Kidney glomerular epithelial cell (primary cell): ENCODE results near the gene PALM.
"Not testable (repeated sequence)": the region's sequence is repeated elsewhere in the genome, so short reads cannot be mapped to it uniquely, and the experiment has no call there.

ENCODE experiments used
- DNase-seq: peaks from one replicate; lab custom pipeline; 2025; lab: John Stamatoyannopoulos, UW

Gene PALM

DNA sequence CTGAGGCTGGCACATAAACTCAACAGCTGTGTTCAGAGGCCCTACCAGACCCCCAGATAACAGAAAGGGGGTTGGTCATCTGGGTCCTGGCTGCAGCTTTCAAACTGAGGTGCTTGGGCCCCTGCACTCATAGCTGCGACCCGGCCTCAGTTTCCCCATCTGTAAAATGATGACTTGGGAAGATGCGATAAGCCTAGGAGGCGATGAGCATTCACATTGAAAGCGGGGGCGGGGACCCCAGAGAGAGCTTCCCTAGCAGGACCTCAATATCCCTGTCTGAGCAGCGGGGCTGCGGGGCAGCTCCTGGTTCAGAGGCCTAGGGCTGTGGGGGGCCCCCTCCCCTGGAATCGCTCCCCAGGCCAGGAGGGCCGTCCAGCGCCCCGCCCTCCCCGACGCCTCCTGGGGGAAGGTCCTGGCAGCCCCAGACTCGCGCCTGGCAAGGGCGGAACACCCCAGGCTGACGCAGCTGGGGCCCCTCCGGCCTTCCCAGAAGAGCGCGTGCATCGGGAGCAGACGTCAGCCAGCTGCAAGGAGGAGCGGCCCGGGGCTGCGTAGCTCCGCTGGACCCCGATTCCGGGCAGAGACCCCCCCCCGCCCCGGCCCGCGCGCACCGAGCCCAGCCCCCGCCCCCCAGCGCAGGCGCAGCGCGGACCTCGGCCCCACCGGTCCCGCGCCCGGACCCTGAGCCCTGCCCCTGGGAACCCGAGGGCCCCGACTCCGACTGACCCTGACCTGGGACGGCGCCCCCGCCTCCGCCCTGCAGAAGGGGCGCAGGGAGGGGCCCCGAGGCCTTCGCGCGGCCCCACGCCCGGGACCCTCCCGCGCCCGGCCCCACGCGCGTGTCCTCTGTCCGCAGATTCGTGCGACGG, 29.1 kb upstream of the PALM start:
- DNase-seq: no peak

DNA sequence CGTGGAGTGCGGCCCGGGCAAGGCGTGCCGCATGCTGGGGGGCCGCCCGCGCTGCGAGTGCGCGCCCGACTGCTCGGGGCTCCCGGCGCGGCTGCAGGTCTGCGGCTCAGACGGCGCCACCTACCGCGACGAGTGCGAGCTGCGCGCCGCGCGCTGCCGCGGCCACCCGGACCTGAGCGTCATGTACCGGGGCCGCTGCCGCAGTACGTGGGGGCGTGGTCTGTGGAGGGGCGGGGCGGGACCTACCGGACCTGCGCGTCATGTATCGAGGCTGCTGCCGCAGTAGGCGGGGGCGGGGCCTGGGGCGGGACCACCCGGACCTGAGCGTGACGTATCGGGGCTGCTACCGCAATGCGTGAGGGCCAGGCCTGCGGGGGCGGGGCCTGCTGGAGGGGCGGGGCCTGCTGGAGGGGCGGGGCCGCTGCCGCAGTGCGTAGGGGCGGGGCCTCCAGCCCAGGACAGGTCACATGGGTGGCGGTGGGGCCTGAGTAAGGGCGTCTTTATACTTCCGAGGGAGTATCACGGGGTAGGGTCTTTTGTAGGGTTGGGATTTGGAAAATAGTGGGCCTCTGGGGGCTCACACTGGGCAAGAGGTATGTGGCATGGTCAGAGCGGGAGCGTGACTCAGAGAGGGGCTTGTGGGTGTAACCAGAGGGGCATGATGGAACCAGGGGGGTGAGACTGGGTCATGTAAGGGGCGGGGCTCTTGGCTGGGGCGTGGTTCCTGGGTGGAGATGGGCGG, 28.3 kb upstream of the PALM start:
- peak; percentile 94 for DNase-seq

DNA sequence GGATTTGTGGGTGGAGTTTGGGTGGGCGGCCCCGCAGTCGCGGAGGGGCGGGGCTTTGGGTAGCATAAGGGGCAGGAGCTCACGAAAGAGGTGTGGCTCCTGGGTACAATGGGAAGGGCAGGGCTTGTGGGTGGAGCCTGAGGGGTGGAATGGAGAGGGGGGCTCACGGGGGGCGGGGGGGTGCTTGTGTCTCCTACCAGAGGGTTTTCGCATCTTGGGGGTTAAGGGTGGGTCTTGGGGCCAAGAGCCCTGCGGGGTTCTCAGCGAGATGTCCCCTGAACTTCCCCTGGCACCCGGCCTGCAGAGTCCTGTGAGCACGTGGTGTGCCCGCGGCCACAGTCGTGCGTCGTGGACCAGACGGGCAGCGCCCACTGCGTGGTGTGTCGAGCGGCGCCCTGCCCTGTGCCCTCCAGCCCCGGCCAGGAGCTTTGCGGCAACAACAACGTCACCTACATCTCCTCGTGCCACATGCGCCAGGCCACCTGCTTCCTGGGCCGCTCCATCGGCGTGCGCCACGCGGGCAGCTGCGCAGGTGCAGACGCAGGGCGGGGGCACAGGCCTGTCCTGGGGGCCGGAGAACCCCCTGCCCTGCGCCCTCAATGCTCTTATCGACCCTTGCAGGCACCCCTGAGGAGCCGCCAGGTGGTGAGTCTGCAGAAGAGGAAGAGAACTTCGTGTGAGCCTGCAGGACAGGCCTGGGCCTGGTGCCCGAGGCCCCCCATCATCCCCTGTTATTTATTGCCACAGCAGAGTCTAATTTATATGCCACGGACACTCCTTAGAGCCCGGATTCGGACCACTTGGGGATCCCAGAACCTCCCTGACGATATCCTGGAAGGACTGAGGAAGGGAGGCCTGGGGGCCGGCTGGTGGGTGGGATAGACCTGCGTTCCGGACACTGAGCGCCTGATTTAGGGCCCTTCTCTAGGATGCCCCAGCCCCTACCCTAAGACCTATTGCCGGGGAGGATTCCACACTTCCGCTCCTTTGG, 27.4 kb upstream of the PALM start:
- DNase-seq: no peak

DNA sequence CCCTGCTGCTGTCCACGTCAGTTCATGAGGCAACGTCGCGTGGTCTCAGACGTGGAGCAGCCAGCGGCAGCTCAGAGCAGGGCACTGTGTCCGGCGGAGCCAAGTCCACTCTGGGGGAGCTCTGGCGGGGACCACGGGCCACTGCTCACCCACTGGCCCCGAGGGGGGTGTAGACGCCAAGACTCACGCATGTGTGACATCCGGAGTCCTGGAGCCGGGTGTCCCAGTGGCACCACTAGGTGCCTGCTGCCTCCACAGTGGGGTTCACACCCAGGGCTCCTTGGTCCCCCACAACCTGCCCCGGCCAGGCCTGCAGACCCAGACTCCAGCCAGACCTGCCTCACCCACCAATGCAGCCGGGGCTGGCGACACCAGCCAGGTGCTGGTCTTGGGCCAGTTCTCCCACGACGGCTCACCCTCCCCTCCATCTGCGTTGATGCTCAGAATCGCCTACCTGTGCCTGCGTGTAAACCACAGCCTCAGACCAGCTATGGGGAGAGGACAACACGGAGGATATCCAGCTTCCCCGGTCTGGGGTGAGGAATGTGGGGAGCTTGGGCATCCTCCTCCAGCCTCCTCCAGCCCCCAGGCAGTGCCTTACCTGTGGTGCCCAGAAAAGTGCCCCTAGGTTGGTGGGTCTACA, 25.9 kb upstream of the PALM start:
- no peak for DNase-seq

DNA sequence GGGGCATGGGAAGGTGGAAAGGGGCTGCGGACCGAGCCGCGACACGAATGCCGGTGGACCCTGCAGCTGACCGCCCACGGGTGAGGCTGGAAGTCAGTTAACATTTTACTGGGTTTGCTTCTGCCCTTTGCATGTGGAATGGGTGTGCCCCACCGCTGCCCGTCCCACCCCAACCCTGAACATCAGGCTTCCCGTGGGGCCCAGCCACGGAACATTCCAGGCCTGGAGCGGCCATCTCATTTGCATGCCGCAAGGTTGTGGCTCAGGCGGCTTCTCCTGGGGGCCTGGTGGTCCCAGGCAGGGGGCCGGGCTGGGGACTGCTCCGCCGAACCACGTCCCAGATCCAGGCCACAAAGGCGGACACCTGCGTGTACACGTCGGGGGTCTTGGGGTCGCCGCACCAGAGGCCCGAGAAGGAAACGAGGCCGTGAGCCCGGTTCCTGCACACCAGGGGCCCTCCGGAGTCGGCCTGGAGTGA, 23.2 kb upstream of the PALM start:
- no peak for DNase-seq

DNA sequence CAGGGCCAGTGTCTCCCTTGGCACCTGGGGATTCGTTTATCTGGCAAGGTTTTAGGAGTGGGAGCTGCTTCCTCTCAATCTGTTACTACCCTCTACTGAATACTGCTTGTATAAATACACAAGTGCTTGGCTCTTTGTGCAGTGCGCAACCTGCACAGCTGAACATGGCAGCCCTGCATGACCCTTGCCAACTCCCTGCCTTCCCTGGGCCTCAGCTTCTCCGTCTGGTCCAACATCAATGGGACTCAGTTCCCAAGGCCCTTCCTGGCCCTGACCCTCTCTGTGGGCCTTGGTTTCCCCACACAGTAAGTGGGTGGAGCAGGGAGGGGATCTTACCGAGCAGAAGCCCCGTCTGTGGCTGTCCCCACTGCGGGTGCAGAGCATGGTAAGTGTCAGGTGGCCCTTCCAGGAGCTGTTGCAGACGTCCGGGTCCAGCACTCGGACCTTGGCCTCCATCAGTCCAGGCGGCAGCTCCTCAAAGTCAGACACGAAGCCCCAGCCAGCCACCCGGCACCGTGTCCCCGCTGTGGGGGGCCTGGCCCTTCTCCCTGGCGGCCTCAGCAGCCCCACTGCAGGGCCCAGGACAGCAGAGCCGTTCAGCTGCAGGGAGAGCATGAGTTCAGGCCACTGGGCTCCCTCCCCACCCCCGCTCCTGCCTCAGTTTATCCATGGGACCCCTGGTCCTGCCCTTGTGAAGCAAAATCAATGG, 22.0 kb upstream of the PALM start:
- DNase-seq: no peak

DNA sequence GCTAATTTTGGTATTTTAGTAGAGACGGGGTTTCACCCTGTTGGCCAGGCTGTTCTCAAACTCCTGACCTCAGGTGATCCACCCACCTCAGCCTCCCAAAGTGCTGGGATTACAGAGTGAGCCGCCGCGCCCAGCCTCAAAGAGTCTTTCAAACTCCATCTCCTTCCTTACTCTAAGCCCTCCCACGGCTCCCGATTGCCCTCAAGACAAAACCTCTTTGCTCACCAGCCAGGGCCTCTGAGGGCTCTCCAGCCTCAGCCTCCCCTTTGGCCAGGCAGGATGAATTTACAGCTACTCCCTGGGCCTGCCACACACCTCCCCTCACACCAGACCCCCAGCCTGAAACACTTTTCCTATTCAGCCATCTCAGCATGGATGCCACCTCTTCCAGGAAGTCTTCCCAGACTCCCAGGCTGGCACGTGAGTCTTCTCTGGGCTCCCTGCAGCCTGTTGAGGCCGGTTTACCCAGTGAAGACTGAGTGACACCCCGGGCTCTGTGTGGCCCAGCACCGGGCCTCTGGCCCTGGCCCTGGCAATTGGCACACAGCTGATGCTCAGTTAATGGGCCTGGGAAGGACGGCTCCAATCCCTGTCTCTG, 21.1 kb upstream of the PALM start:
- DNase-seq: no peak

DNA sequence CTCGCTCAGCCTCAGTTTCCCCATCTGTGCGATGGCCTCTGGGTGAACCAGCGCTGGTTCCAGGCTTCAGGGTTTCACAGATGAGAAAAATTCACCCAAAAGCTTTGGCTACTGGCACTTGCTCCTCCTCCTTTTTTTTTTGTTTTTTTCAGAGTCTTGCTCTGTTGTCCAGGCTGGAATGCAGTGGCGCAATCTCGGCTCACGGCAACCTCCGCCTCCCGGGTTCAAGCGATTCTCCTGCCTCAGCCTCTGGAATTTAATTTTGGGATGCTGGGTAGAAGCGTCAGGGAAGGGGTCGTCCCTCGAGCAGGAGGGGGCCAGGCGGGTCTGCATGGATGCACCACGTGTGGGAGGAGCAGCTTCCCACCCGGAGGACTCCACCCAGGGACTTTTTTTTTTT, 20.5 kb upstream of the PALM start:
- DNase-seq: no peak

DNA sequence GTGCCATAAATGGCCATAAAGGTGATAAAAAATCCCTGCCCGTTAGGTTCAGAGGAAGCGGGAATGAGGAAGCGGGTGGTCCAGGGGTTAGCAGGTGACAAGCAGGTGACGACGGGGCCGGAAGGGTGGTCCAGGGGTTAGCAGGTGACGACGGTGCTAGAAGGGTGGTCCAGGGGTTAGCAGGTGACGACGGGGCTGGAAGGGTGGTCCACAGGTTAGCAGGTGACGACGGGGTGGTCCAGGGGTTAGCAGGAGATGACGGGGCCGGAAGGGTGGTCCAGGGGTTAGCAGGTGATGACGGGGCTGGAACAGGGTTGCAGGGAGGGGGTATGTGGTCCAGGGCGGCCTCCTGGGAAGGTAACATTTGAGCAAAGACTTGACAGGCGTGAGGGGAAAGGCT, 19.7 kb upstream of the PALM start:
- DNase-seq: no peak

DNA sequence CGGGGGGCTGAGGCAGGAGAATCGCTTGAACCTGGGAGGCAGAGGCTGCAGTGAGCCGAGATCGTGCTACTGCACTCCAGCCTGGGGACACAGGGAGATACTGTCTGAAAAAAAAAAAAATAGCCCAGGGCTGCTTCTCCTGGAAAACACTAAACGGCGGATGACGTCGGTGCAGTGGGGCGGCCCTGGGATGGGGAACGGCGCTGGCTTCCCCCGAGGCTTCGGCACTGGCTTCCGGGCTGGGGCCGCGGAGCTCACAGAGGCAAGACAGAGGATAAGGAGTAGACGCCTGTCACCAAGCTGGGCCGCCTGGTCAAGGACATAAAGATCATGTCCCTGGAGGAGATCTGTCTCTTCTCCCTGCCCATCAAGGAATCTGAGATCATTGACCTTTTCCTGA, 18.5 kb upstream of the PALM start:
- no peak for DNase-seq

DNA sequence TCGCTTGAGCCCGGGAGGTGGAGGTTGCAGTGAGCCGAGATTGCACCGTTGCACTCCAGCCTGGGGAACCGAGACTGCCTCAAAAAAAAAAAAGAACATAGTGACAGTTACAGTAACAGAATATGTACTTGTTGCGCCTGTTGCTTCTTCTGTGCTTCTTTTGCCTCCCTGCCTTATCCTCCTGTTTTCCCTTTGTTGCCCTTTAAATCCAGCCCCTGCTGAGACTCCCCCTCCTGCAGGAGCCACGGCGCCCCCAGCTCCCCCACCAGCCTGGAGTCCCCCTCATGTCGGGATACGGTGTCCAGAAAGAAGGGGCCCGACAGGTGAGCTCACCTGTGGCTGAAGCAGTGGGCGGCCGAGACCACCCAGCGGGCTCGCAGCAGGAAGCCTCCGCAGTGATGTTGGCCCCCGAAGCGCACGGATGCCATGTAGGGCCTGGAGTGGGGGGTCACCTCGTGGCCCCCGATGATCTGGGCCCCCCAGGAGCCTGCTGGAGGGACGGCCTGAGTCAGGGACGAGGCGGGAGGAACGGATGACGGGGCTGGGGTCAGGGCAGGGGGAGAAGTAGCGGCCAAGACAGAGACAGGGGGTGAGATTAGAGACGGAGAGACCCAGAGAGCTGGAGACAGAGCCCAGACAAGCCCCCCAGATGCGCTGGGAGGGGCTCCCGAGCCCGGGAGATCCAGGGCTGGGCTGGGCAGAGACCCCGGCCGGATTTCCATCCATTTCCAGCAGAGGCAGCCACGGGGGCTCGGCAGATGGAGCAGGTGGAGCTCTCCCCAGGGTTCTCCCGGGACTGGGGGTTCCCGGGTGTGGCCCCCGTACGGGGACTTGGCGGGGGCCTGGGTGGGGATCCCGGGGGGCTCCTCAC, 14.0 kb upstream of the PALM start:
- no peak for DNase-seq

DNA sequence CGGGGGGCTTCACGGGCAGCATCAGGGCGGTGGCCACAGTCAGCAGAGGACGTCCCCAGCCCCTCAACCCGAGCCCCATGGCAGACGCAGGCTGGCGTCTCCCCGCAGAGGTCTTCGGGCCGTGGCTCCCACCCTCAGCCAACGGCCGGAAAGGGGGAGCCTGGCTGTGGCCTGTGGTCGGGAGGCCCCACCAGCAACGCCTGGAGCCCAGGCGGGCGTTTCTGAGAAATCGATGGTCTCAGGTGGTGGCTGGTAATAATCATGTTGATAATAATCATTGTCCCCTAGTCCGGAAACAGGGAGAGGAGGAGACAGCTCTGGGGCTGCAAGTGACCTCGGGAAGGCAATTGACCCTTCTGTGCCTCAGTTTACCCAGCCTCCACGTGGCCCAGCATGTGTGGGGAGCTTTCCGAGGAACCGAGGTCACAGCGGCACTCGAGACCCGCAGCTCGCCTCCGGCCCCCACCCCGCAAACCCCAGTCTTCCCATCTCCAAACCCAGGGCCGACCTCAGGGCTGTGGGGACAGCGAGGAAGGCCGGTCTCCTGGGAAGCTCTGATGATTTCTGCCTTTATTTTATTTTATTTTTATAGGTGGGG, 13.3 kb upstream of the PALM start, which contains the start of gene PRSS57:
Gene PRSS57 (minus strand): TSS at position 101 of the 598 bp plus-strand sequence. CDS start 22 bp downstream, at position 79.
- DNase-seq: no peak

DNA sequence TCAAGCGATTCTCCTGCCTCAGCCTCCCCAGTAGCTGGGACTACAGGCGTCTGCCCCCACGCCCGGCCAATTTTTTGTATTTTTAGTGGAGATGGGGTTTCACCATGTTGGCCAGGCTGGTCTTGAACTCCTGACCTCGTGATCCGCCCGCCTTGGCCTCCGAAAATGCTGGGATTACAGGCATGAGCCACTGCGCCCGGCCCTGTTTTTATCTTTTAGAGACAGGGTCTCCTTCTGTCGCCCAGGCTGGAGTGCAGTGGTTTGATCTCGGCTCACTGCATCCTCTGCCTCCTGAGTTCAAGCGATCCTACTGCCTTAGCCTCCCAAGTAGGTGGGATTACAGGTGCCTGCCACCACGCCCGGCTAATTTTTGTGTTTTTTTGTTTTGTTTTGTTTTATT, 10.2 kb upstream of the PALM start:
- DNase-seq: not testable (repeated sequence)

DNA sequence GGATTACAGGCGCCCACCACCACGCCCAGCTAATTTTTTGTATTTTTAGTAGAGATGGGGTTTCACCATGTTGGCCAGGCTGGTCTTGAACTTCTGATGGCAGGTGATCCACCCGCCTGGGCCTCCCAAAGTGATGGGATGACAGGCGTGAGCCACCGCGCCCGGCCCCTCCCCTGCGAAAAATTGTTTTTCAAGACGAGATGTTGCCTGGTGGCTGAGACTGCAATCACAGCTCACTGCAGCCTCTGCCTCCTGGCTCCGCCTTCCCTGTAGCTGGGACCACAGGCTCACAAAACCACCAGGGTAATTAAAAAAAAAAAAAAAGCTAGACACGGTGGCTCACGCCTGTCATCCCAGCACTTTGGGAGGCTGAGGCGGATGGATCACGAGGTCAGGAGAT, 8.8 kb upstream of the PALM start:
- DNase-seq: not testable (repeated sequence)

DNA sequence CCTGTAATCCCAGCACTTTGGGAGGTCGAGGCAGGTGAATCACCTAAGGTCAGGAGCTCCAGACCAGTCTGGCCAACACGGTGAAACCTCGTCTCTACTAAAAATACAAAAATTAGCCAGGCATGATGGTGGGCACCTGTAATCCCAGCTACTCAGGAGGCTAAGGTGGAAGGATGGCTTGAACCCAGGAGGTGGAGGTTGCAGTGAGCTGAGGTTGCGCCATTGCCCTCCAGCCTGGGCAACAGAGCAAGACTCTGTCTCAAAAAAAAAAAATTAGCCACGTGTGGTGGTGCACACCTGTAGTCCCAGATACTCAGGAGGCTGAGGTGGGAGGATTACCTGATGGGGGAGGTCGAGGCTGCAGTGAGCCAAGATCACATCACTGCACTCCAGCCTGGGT, 5.9 kb upstream of the PALM start:
- DNase-seq: not testable (repeated sequence)

DNA sequence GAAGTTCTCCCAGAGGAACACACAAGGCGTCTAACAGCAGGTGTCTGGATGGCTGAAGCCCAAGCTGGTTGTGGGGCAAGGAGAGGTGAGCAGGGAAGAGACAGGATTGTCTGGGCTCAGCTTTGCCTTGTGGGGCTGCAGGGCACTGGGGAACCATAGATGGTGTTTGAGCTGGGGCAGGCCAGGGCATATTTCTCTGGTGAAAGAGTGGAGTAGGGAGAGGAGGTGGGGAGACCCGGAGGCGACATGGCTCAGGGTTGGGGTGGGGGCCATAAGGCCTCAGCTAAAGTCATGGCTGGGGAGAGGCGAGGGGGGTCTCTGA, 5.4 kb upstream of the PALM start:
- DNase-seq: no peak

DNA sequence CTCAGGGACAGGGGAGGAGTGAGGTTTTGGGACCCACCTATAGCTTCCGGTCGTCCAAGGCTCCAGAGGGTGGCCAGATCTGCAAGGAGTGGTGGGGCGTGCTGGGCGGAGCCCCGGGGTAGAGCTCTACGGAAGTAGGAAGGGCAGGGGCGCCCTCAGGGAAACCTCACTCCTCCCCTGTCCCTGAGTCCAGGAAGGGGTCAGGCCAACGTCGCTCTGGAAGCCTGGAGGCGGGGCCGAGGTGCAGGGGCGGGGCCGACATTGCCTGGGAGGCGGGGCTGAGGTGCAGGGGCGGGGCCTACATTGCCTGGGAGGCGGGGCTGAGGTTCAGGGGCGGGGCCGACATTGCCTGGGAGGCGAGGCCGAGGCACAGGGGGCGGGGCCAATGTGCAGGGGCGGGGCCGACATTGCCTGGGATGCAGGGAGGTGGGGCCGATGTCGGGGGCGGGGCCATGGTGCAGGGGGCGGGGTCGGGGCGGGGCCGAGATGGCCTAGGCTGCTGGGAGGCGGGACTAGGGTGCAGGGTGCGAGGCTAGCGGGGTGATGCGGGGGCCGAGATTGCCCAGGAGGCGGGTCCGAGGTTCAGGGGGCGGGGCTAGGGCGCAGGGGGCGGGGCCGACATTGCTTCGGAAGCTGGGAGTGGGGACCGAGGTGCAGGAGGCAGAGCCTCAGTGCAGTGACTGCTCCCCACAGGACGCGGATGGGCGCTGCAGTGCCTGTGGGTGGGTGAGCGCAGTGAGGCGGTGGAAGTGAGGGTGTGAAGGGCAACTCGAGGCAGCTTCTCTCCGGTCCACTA, 4.9 kb upstream of the PALM start:
- no peak for DNase-seq

DNA sequence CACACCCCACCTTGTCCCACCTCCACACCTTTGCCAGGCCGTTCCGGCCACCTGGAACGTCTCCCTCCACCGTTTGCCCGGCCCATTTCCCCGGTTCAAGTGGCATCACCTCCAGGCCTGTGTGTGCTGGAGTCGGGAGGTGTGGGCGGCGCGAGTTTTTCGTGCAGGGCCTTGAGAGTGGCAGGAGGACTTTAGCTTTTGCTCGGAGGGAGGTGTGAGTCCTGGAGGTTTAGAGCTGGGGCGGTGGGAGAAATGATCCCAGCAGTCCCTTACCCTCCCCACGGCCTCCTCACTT, 4.3 kb upstream of the PALM start:
- DNase-seq: no peak
